HepG2 (cell line): ENCODE results near the gene SAMD4B. TPM values are rescaled to one million over a fixed set of nuclear protein-coding genes. Genes with fewer than 3 reads are reported as not detected.

Experiments used
- CEBPB ChIP-seq: IDR thresholded peaks from 2 replicates; pipeline ENCODE4 v1.6.1; 2011; ENCODE audit warnings: low read depth, low read length, improper control_type of control experiment, borderline replicate concordance
- ETV5 ChIP-seq: IDR thresholded peaks from 2 replicates; pipeline ENCODE4 v1.6.1; 2018; ENCODE audit warnings: missing biosample characterization, missing genetic modification reagents, inconsistent platforms, borderline replicate concordance
- GABPB1 ChIP-seq: IDR thresholded peaks from 2 replicates; pipeline ENCODE4 v1.6.1; 2016; ENCODE audit warnings: mild to moderate bottlenecking, missing genetic modification reagents, moderate library complexity, missing compliant biosample characterization
- KAT8 ChIP-seq: IDR thresholded peaks from 2 replicates; pipeline ENCODE4 v1.6.1; 2016; ENCODE audit warnings: missing genetic modification reagents, missing compliant biosample characterization
- MEIS2 ChIP-seq: sonication (generic); formaldehyde crosslinking; IDR thresholded peaks from 2 replicates; pipeline ENCODE4 v1.9.0; 2021; ENCODE audit warnings: mild to moderate bottlenecking, missing genetic modification reagents
- SYNCRIP ChIP-seq: fragments of 200-400 bp; formaldehyde crosslinking; IDR thresholded peaks from 2 replicates; pipeline ENCODE4 v1.6.1; 2018; ENCODE audit warnings: mild to moderate bottlenecking, low read depth, low read length; ENCODE audit not compliant: insufficient read depth
- ZNF142 ChIP-seq: sonication (generic); formaldehyde crosslinking; IDR thresholded peaks from 2 replicates; pipeline ENCODE4 v1.4.0; 2020; ENCODE audit warnings: missing genetic modification reagents
- ZNF687 ChIP-seq: sonication (generic); formaldehyde crosslinking; IDR thresholded peaks from 2 replicates; pipeline ENCODE4 v1.5.1; 2020; ENCODE audit warnings: mild to moderate bottlenecking, missing genetic modification reagents, moderate library complexity
- ZNF709 ChIP-seq: sonication (generic); formaldehyde crosslinking; IDR thresholded peaks from 2 replicates; pipeline ENCODE4 v1.5.0; 2020; ENCODE audit warnings: mild to moderate bottlenecking, missing genetic modification reagents
- polyA plus RNA-seq, 8 experiments: library from polyadenylated mRNA; depleted of rRNA in 3 of 8; stranded (reverse) in 7 of 8; unstranded in 1 of 8; fragments of >200 nt; fragmentation: Illumina TruSeq in 4 of 8; extraction: Trizol in 4 of 8; gene quantifications; 2 replicates each; pipeline versions ENCODE4 v1.2.1 to v1.2.3, GENCODE V29; 2011 to 2016; ENCODE audit warnings: low read depth in 4 of 8, missing spikeins in 1 of 8, mixed read lengths in 1 of 8; ENCODE audit not compliant: insufficient read depth in 1 of 8
- total RNA-seq, 5 experiments: library from RNA; depleted of rRNA; stranded (reverse); fragments of >200 nt; fragmentation: Illumina TruSeq; extraction: Trizol; gene quantifications; 2 replicates each; pipeline ENCODE4 v1.2.3, GENCODE V29; 2016; ENCODE audit warnings: low read depth in 1 of 5
- TF ChIP-seq, protein P1 (sequence below): sonication (generic); formaldehyde crosslinking; IDR thresholded peaks from 2 replicates; pipeline ENCODE4 v1.4.0; 2020; ENCODE audit warnings: missing genetic modification reagents, borderline replicate concordance
- TF ChIP-seq, protein P2 (sequence below): IDR thresholded peaks from 2 replicates; pipeline ENCODE4 v1.6.1; 2016; ENCODE audit warnings: missing compliant biosample characterization, missing genetic modification reagents, borderline replicate concordance

SAMD4B gene
- total and polyA plus RNA-seq, 2 of the 13 experiments (the other 11 are each of a cell fraction or from before 2014, with no cell fraction given), result 26.0 to 31.8 TPM

DNA sequence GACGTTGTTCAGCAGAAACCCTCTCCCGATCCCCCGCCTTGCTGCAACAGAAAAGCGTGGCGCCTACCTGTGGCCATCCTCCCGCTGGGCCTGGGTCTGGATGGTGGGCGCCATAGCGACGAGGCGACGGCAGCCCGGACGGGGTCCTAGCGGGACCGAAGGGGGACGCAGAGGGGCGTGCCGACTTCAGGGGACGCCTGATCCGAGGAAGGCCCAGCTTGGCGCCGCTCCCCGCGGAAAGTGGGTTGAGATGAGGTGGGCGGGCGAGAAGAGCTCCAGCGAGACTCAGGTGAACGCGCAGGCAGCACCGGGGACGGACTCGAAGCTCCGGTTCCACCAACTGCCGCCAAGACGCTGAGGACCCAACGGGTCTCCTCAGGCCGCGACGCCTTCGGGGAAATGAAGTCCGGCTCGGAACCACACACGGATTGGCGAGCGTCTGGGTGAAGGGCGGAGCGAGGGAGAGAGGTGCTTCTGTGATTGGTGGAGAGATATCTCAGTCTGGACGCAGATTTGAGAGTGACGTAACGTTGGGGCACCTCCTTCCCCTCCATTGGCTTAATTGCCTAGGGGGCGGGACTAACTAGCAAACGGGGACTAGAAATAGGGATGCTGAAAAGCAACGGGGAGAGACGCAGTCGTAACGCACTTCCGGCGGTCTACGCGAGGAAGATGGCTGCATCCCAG lies 48.7 kb downstream of the SAMD4B start, which contains the start of the genes MED29 and PAF1 (continued):
- TF ChIP-seq ZNF142 (CRISPR knock-in tag) (peak; percentile 67), MEIS2 (CRISPR knock-in tag) (peak; percentile 41; the same call in 1 of the 2 replicates), ZNF687 (CRISPR knock-in tag) (peak; percentile 84), CEBPB (peak; percentile 85), KAT8 (CRISPR knock-in tag) (peak; percentile 61), GABPB1 (CRISPR knock-in tag) (peak; percentile 95), SYNCRIP (no peak), ZNF709 (CRISPR knock-in tag) (peak; percentile 58; the same call in 1 of the 2 replicates), ETV5 (no peak; the same call in 1 of the 2 replicates)
- TF ChIP-seq, protein P1, sequence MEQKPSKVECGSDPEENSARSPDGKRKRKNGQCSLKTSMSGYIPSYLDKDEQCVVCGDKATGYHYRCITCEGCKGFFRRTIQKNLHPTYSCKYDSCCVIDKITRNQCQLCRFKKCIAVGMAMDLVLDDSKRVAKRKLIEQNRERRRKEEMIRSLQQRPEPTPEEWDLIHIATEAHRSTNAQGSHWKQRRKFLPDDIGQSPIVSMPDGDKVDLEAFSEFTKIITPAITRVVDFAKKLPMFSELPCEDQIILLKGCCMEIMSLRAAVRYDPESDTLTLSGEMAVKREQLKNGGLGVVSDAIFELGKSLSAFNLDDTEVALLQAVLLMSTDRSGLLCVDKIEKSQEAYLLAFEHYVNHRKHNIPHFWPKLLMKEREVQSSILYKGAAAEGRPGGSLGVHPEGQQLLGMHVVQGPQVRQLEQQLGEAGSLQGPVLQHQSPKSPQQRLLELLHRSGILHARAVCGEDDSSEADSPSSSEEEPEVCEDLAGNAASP (CRISPR knock-in tag), result 0 out of 2 replicates have a peak, but pooled peaks have one; percentile 8
- TF ChIP-seq, protein P2, sequence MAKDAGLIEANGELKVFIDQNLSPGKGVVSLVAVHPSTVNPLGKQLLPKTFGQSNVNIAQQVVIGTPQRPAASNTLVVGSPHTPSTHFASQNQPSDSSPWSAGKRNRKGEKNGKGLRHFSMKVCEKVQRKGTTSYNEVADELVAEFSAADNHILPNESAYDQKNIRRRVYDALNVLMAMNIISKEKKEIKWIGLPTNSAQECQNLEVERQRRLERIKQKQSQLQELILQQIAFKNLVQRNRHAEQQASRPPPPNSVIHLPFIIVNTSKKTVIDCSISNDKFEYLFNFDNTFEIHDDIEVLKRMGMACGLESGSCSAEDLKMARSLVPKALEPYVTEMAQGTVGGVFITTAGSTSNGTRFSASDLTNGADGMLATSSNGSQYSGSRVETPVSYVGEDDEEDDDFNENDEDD, result peak; percentile 74; the same call in 1 of the 2 replicates
